Neural progenitor cell (in vitro differentiated cells): ENCODE results near the gene ATXN3. TPM values are rescaled to one million over a fixed set of nuclear protein-coding genes. Genes with fewer than 3 reads are reported as not detected.

Experiments
- DNase-seq: peaks from one replicate; pipeline ENCODE4 v3.0.0-alpha.2; 2016; ENCODE audit warnings: low spot score
- H2AFZ ChIP-seq: fragments of 200-600 bp; sonication (generic); replicated peaks from 2 replicates; pipeline ENCODE4 v1.6.1; 2016; ENCODE audit warnings: antibody characterized with exemption
- H3F3A ChIP-seq: fragments of 200-600 bp; sonication (generic); 2 replicates; pipeline ENCODE4 v1.6.1; 2016; ENCODE audit warnings: antibody characterized with exemption, low read depth
- H3K27ac ChIP-seq: fragments of 200-600 bp; sonication (generic); 2 replicates; pipeline ENCODE4 v1.5.1; 2016; ENCODE audit warnings: mild to moderate bottlenecking
- H3K27me3 ChIP-seq: fragments of 200-600 bp; sonication (generic); 2 replicates; pipeline ENCODE4 v1.6.1; 2016; ENCODE audit warnings: mild to moderate bottlenecking, moderate library complexity
- H3K36me3 ChIP-seq: fragments of 200-600 bp; sonication (generic); 2 replicates; pipeline ENCODE4 v1.5.1; 2016
- H3K4me1 ChIP-seq: fragments of 200-600 bp; sonication (generic); 2 replicates; pipeline ENCODE4 v1.6.1; 2016; ENCODE audit warnings: mixed run types
- H3K4me2 ChIP-seq: fragments of 200-600 bp; sonication (generic); 2 replicates; pipeline ENCODE4 v1.6.1; 2016
- H3K4me3 ChIP-seq: fragments of 200-600 bp; sonication (generic); 2 replicates; pipeline ENCODE4 v1.5.1; 2016
- H3K79me2 ChIP-seq: fragments of 200-600 bp; sonication (generic); 2 replicates; pipeline ENCODE4 v1.6.1; 2016; ENCODE audit warnings: low read depth
- H3K9ac ChIP-seq: fragments of 200-600 bp; sonication (generic); 2 replicates; pipeline ENCODE4 v1.6.1; 2016
- H3K9me3 ChIP-seq: fragments of 200-600 bp; sonication (generic); 2 replicates; pipeline ENCODE4 v1.5.1; 2016; ENCODE audit warnings: low read depth
- H4K20me1 ChIP-seq: fragments of 200-600 bp; sonication (generic); 2 replicates; pipeline ENCODE4 v1.6.1; 2016; ENCODE audit warnings: low read depth
- H3K27ac Mint-ChIP-seq: 3 replicates; pipeline ENCODE4 v1.8.0; 2021; ENCODE audit warnings: mixed read lengths
- H3K27me3 Mint-ChIP-seq: 2 replicates; pipeline ENCODE4 v1.8.0; 2022; ENCODE audit warnings: low read depth, mild to moderate bottlenecking, inconsistent platforms, moderate library complexity, mixed read lengths; ENCODE audit not compliant: insufficient read depth
- H3K36me3 Mint-ChIP-seq: 3 replicates; pipeline ENCODE4 v1.8.0; 2021; ENCODE audit warnings: mixed read lengths
- H3K4me1 Mint-ChIP-seq: 3 replicates; pipeline ENCODE4 v1.8.0; 2021; ENCODE audit warnings: mixed read lengths
- H3K4me3 Mint-ChIP-seq: 3 replicates; pipeline ENCODE4 v1.8.0; 2021; ENCODE audit warnings: mild to moderate bottlenecking, moderate library complexity, mixed read lengths
- H3K9me3 Mint-ChIP-seq: 3 replicates; pipeline ENCODE4 v1.8.0; 2020; ENCODE audit warnings: mixed read lengths
- CTCF ChIP-seq: fragments of 200-600 bp; sonication (generic); IDR thresholded peaks from 2 replicates; pipeline ENCODE4 v1.5.1; 2017; ENCODE audit warnings: antibody characterized with exemption, mild to moderate bottlenecking
- EZH2 ChIP-seq: fragments of 200-600 bp; sonication (generic); IDR thresholded peaks from 2 replicates; pipeline ENCODE4 v1.6.1; 2017; ENCODE audit warnings: antibody characterized with exemption, mild to moderate bottlenecking, moderate library complexity
- EZH2phosphoT487 ChIP-seq: fragments of 200-600 bp; sonication (generic); IDR thresholded peaks from 2 replicates; pipeline ENCODE4 v1.6.1; 2017; ENCODE audit warnings: antibody characterized with exemption
- total RNA-seq: library from RNA; depleted of rRNA; stranded (reverse); fragments of >200 nt; gene quantifications from 2 replicates; pipeline ENCODE4 v1.2.3, GENCODE V29; 2015; ENCODE audit warnings: low replicate concordance

Gene ATXN3
- total RNA-seq, 1 donor from 2014 or later: 76.6 TPM

- Mint-ChIP-seq H3K9me3 (no peaks in the 10 kb centered on the region), H3K27me3 (peaks cover 3% of the 10 kb centered on the region), H3K4me1 (no peaks in the 10 kb centered on the region), H3K4me3 (no peak overlapping the region), H3K27ac (no peak overlapping the region), H3K36me3 (peaks cover 4% of the 10 kb centered on the region)
- Histone ChIP-seq H3K27ac (no peak overlapping the region), H3F3A (no peaks in the 10 kb centered on the region), H4K20me1 (peaks cover under 1% of the 10 kb centered on the region), H2AFZ (no peak overlapping the region), H3K9ac (no peak overlapping the region), H3K27me3 (no peaks in the 10 kb centered on the region), H3K9me3 (no peaks in the 10 kb centered on the region), H3K4me2 (no peak overlapping the region), H3K36me3 (no peaks in the 10 kb centered on the region), H3K4me1 (no peaks in the 10 kb centered on the region), H3K4me3 (no peak overlapping the region), H3K79me2 (no peaks in the 10 kb centered on the region)
- no peak for TF ChIP-seq EZH2
- TF ChIP-seq CTCF: no peak
- no peak for TF ChIP-seq EZH2phosphoT487
- no peak for DNase-seq
Observed at GRCh38 chr14:92021523-92021922, 84.9 kb downstream of the ATXN3 start.

- H3K27me3 ChIP-seq: no peaks in the 10 kb centered on the region
- no peaks in the 10 kb centered on the region for H3K9me3 Mint-ChIP-seq
- H3K27ac Mint-ChIP-seq: no peak overlapping the region
- no peaks in the 10 kb centered on the region for H3K4me1 Mint-ChIP-seq
- no peak overlapping the region for H3K4me2 ChIP-seq
- H3K9ac ChIP-seq: no peak overlapping the region
- no peaks in the 10 kb centered on the region for H3F3A ChIP-seq
- TF ChIP-seq CTCF: no peak
- no peak for TF ChIP-seq EZH2
- TF ChIP-seq EZH2phosphoT487: no peak
- no peaks in the 10 kb centered on the region for H3K4me1 ChIP-seq
- H3K36me3 Mint-ChIP-seq: peaks cover 16% of the 10 kb centered on the region
- no peak for DNase-seq
- H3K27me3 Mint-ChIP-seq: no peaks in the 10 kb centered on the region
- H3K4me3 Mint-ChIP-seq: no peak overlapping the region
- no peaks in the 10 kb centered on the region for H3K79me2 ChIP-seq
- no peaks in the 10 kb centered on the region for H3K9me3 ChIP-seq
- H4K20me1 ChIP-seq: peaks cover 3% of the 10 kb centered on the region
- no peaks in the 10 kb centered on the region for H3K36me3 ChIP-seq
- no peak overlapping the region for H2AFZ ChIP-seq
- no peak overlapping the region for H3K27ac ChIP-seq
- H3K4me3 ChIP-seq: no peak overlapping the region
Observed at GRCh38 chr14:92014040-92014439, 92.3 kb downstream of the ATXN3 start.

GRCh38 chr14:92012121-92012748 lies 94.1 kb downstream of the ATXN3 start:
- no peak for DNase-seq
- Mint-ChIP-seq H3K9me3 (no peaks in the 10 kb centered on the region), H3K36me3 (peaks cover 21% of the 10 kb centered on the region), H3K4me1 (no peaks in the 10 kb centered on the region), H3K4me3 (no peak overlapping the region), H3K27me3 (no peaks in the 10 kb centered on the region), H3K27ac (no peak overlapping the region)
- H4K20me1 ChIP-seq: peaks cover 3% of the 10 kb centered on the region
- no peaks in the 10 kb centered on the region for H3K79me2 ChIP-seq
- H3K4me3 ChIP-seq: no peak overlapping the region
- H3K9ac ChIP-seq: no peak overlapping the region
- H3K4me2 ChIP-seq: no peak overlapping the region
- H3K27me3 ChIP-seq: no peaks in the 10 kb centered on the region
- TF ChIP-seq CTCF: no peak
- no peaks in the 10 kb centered on the region for H3F3A ChIP-seq
- H3K36me3 ChIP-seq: no peaks in the 10 kb centered on the region
- no peak overlapping the region for H3K27ac ChIP-seq
- H3K9me3 ChIP-seq: no peaks in the 10 kb centered on the region
- H2AFZ ChIP-seq: no peak overlapping the region
- no peaks in the 10 kb centered on the region for H3K4me1 ChIP-seq
